Measurements from ENCODE around the gene ACCS.

Gene ACCS

DNA sequence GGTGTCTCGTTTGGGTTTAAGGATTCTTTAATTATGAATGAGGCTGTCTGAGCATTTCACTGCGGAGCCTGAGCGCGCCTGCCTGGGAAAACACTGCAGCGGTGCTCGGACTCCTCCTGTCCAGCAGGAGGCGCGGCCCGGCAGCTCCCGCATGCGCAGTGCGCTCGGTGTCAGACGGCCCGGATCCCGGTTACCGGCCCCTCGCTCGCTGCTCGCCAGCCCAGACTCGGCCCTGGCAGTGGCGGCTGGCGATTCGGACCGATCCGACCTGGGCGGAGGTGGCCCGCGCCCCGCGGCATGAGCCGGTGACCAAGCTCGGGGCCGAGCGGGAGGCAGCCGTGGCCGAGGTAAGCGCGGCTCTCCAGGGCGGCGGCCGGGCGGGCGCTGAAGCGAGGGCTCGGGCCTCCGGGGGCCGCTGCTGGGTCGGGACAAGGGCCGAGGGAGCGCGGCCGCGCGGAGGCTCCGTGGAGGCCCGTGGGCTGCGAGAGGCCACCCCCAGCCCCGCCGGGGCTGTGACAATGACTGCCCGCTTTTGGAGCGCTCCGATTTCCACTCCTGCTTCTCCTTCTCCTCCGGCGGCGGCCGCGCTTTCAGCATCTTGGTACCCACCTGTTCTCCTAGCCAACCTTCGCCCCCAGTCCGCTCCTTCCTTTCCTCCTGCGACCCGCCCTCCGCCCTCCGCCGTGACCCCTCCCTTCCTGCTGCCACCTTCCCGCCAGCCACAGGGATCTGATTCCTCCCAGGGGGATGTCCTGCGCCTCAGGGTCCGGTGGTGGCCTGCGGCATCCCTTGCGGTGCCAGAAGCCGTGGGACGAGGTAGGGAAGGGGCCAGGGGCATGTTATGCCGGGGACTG is 29.7 kb downstream of the ACCS start, which contains the start of gene EXT2:
Gene EXT2 (plus strand): TSS at position 173 of the 854 bp plus-strand sequence. CDS start 12,035 bp downstream, outside the sequence.
- peaks cover 28% of the 10 kb centered on the region for H3K4me1 Mint-ChIP-seq
- peaks cover 3% of the 10 kb centered on the region for H3K36me3 Mint-ChIP-seq
- H3K27me3 Mint-ChIP-seq, result no peaks in the 10 kb centered on the region
- no peaks in the 10 kb centered on the region for H3K9me3 Mint-ChIP-seq
- H3K4me3 Mint-ChIP-seq, result peak within 1 kb of the TSS; percentile 87
- no peak within 1 kb of the TSS for H3K27ac Mint-ChIP-seq

DNA sequence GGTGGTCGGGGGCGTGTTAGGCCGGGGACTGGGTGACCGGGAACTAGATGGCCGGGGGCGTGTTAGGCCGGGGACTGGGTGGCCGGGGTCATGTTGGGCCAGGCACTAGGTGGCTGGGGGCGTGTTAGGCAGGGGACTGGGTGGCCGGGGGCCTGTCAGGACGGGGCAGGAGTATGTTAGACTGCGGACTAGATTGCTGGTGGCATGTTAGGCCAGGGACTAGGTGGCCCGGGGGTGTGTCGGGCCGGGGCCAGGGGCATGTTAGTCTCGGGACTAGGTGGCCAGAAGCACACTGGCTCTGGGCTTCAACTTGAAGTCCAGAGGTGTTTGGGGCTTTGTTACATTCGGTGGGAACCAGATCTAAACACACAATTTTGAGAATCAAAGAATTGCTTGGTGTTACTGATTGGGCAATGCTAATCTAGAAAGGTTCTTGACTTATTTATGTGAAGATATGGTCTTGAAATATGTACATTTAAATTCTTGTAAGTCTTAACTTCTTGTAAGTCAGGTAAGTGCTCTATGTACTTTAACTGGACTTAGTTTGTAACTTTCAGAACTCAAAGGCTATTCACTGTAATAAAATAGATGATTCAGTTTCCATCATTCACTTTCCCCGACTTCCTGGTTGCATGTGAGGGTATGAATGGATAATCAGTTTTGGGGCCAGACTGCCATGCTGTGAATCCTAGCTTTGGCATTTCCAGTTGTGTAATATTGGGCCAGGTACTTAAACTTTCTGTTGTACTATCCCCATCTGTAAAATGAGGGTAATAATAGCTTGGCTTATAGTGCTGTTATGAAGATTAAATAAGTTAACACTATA is 30.5 kb downstream of the ACCS start:
- no peaks in the 10 kb centered on the region for H3K27me3 Mint-ChIP-seq
- no peaks in the 10 kb centered on the region for H3K9me3 Mint-ChIP-seq
- H3K4me3 Mint-ChIP-seq, result peak overlapping the region; percentile 87
- H3K27ac Mint-ChIP-seq, result no peak overlapping the region
- H3K4me1 Mint-ChIP-seq, result peaks cover 32% of the 10 kb centered on the region
- H3K36me3 Mint-ChIP-seq, result peaks cover 3% of the 10 kb centered on the region

DNA sequence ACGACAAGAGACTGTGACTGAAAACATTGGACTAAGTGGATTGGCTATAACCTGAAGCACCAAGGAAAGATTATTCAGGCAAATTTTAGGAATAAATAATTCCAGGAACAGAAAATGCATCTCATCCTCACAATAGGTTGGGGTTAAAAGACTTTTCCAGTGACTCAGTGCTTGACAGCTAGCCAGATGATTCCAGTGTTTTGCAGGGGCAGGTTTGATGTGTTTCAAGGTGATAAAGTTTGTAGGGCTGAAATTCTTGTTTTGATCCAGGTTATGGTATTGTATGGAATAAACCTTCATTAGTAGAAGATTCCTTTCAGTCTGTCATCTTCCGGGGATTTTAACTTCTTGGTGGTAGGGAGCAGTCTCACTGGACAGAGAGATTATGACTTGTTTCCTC is 31.8 kb downstream of the ACCS start:
- Mint-ChIP-seq H3K4me3 (no peak overlapping the region), H3K27ac (no peak overlapping the region), H3K27me3 (no peaks in the 10 kb centered on the region), H3K4me1 (peaks cover 45% of the 10 kb centered on the region), H3K36me3 (peaks cover 3% of the 10 kb centered on the region), H3K9me3 (no peaks in the 10 kb centered on the region)

DNA sequence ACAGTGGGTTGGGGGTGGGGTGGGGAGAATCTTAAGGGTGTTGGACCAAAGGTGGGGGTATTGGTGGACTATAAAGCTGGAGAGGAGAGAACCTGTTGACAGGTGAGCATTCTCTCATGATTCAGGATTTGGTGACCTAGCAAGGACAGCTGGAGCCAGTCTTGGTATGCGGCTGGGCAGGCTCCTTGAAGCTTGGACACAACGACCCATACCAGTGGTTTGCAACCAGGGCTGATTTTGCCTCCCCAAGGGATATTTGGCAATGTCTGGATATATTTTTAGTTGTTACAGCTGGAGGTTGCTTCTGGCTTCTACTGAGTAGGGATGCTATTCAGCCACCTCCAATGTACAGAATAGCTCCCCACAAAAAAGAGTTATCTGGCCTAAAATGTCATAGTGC is 35.0 kb downstream of the ACCS start:
- Mint-ChIP-seq H3K4me3 (no peak overlapping the region), H3K9me3 (no peaks in the 10 kb centered on the region), H3K27ac (no peak overlapping the region), H3K27me3 (no peaks in the 10 kb centered on the region), H3K4me1 (peaks cover 52% of the 10 kb centered on the region), H3K36me3 (peaks cover 6% of the 10 kb centered on the region)

DNA sequence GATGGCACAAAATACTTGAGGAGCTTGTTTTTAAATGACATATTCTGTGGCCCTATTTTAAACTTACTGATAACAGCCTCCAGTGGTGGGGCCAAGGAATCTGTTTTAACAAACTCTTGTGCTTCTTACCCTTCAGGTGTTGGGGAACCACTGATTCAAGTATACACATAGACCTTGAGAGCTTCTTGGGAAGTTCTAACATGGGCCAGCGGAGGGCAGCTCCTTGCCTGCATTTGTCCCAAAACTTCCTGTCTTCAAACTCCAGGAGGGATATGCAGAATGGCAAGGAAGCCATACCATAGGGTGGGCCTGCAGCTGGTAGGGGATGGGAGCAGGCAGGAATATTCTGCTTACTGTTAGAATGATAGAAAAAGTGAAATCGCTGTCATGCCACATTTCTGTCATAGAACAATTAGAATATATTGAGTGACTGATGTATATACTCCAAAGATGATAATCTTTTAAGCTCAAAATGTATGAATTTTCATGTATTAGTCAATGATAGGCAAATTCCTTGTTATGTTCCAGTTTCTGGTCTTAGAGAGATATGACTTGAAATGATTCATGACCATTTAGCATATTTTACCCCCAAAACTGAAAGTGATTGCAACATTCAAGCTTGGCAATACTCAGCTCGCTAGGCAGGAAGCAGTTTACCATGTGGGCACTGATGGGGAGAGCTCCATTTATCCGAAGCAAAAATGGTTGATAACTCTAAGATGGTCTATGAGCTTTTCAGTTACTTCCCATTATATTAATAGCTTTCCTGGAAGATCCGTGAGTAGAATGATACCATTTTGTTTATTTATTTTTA is 38.6 kb downstream of the ACCS start:
- H3K4me3 Mint-ChIP-seq, result no peak overlapping the region
- peak overlapping the region; percentile 81 for H3K27ac Mint-ChIP-seq

DNA sequence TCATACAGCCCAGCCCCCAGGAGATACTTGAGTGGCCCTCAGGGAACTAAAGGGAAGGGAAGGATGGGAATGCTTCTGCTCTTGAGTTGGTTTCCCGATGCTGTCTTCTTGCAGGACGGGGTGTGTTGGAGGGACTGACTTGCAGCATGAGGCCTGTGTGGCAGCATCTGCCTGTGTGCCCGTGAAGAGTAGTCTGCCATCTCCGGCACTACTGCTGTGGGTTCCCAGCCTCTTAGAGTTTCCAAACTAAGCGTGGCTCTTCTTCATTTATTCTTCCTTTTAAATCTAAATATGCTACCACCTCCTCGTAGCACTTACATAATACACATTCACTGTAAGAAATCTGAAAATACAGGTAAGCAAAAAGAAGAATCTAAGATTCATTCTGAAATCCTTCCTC is 42.2 kb downstream of the ACCS start:
- H3K27me3 Mint-ChIP-seq, result no peaks in the 10 kb centered on the region
- peaks cover 7% of the 10 kb centered on the region for H3K36me3 Mint-ChIP-seq
- no peak overlapping the region for H3K27ac Mint-ChIP-seq
- peaks cover 24% of the 10 kb centered on the region for H3K4me1 Mint-ChIP-seq
- no peaks in the 10 kb centered on the region for H3K9me3 Mint-ChIP-seq
- no peak overlapping the region for H3K4me3 Mint-ChIP-seq

More for the DNA sequence above, 38.6 kb downstream of the ACCS start:
- no peaks in the 10 kb centered on the region for H3K27me3 Mint-ChIP-seq
- peaks cover 37% of the 10 kb centered on the region for H3K4me1 Mint-ChIP-seq
- H3K9me3 Mint-ChIP-seq, result no peaks in the 10 kb centered on the region
- peaks cover 7% of the 10 kb centered on the region for H3K36me3 Mint-ChIP-seq

DNA sequence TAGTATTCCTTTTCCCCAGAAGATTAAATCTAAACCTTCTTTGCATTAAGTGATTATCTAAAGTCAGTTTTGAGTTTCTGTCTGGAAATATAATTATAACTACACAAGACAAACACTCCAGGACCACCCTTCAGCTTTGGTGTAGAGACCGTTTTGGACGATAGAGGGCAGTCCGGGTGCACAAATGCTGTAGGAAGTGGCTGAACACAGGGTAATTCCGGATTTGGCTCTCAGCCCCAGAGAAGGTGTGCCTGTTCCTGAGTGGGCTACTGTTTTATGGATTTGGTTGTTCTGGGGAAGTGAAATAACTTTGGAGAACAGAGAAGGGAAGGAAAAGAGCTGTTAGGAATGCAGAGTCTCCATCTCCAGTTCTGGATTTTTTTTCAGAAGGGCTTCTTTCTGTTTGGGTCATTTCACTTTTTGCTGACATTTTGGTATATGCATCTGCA is 44.2 kb downstream of the ACCS start:
- H3K36me3 Mint-ChIP-seq, result peaks cover 12% of the 10 kb centered on the region
- no peaks in the 10 kb centered on the region for H3K9me3 Mint-ChIP-seq
- H3K27me3 Mint-ChIP-seq, result no peaks in the 10 kb centered on the region
- no peak overlapping the region for H3K4me3 Mint-ChIP-seq
- H3K27ac Mint-ChIP-seq, result peak overlapping the region; percentile 56
- H3K4me1 Mint-ChIP-seq, result peaks cover 8% of the 10 kb centered on the region

DNA sequence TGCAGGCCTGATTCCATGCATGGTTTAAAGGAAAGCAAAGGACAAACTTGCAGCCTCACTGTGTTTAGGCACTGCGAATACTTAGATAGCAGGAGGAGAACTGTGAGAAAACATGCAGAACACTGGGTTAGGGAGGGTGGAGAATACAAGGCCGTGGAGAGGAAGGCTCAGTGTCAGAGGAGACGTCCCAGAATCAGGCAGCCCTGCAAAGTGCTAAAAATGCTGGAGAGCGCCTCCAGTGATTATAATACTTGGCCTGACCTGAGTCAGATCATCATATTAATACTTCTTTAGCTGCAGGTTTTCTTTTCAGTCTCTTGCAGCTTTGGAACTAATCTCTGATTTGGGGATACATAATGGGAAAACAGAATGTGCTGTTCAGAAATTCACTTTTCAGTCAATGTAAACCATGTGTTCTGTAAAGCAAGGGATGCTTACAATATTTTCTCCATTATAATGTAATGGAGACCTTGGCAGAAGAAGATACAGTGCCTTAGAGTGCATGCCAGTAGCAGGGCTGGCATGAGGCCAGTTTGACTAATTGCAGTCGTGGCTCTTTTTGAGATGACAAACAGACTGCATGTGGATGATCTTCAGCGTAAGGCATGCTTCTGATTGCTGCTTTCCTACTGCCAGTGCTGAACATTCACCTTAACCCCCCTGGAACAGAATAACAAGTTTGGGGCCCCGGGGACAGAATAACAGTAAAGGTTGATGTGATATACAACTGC is 46.2 kb downstream of the ACCS start:
- Mint-ChIP-seq H3K27me3 (no peaks in the 10 kb centered on the region), H3K36me3 (peaks cover 22% of the 10 kb centered on the region), H3K4me1 (peaks cover 8% of the 10 kb centered on the region), H3K9me3 (no peaks in the 10 kb centered on the region), H3K27ac (no peak overlapping the region), H3K4me3 (no peak overlapping the region)

DNA sequence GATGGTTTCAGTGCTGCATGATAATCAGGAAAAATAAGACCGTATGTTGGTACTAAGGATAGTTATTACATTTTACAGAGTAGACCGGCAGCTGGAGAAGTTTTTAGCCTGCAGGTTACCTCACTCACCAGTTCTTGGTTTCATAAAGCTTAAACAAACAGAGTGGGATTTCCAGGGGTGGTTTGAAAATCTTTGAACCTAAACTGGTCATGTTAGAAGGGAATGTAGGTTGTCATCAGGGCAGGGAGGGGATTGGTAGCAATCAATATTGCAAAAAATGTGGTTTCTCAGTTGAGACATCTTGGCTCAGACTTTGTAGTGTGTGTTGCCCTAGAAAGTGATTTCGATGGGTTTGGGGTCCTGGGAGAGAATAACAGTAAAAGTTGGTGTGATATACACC is 46.9 kb downstream of the ACCS start:
- no peaks in the 10 kb centered on the region for H3K9me3 Mint-ChIP-seq
- no peak overlapping the region for H3K4me3 Mint-ChIP-seq
- peaks cover 25% of the 10 kb centered on the region for H3K36me3 Mint-ChIP-seq
- H3K27me3 Mint-ChIP-seq, result no peaks in the 10 kb centered on the region
- H3K4me1 Mint-ChIP-seq, result peaks cover 8% of the 10 kb centered on the region
- H3K27ac Mint-ChIP-seq, result no peak overlapping the region

DNA sequence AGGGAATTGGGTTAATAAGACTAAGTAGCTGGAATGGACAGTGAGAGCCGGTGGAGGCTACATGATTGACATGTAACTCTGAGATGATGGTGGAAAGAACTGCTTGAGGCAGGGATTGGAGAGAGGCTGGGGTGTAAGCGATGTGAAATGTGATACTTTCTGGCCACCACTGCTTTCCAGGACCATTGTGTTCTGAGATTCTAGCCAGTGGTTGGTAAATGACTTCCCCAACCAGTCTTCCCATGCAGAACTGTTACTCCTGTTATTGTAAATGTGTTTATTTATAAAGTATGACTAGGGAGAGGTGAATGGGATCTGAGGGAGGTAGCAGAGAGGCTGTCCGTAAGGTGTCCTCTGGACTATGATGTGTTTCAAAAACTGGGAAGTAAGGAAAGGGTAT is 47.5 kb downstream of the ACCS start:
- H3K4me1 Mint-ChIP-seq, result peaks cover 8% of the 10 kb centered on the region

DNA sequence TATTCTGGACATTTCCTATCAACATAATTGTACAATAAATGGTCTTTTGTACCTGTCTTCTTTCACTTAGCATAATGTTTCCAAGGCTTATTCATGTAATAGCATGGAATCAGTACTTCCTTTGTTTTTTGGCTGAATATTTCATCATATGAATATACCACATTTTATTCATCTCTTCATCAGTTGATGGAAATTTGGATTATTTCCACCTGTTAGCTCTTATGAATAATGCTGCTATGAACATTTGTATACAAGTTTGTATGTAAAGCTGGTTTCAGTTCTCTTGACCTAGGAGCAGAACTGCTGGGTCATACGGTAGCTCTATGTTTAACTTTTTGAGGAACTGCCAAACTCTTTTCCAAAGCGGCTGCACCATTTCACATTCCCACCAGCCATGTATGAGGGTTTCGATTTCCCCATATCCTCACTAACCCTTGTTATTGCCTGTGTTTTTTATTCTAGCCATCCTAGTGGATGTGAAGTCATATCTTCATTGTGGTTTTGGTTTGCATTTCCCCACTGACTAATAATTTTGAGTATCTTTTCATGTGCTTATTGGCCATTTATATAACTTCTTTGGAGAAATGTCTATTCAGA is 50.3 kb downstream of the ACCS start:
- Mint-ChIP-seq H3K4me3 (no peak overlapping the region), H3K4me1 (no peaks in the 10 kb centered on the region)

More for the DNA sequence above, 47.5 kb downstream of the ACCS start:
- no peak overlapping the region for H3K27ac Mint-ChIP-seq
- H3K4me3 Mint-ChIP-seq, result no peak overlapping the region
- H3K36me3 Mint-ChIP-seq, result peaks cover 27% of the 10 kb centered on the region
- H3K9me3 Mint-ChIP-seq, result no peaks in the 10 kb centered on the region
- H3K27me3 Mint-ChIP-seq, result no peaks in the 10 kb centered on the region

DNA sequence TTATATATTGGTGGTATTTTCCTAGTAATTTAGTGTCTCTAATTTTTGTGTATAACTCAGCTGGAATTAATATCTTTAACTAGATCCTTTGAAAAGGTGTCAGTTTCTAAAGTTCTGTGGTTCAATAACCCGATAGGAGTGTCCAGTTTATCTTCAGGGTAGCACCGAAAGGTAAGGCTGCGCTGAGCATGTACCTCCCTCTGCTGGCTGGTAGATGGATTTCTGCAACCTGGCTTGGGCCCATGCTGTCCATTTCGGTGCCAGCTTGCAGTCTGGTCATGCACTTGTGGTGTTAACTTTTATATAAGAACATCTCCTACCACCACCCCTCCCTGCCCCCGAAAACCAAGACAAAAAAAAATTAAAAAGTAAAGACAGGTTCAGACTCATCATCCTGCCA is 54.1 kb downstream of the ACCS start:
- Mint-ChIP-seq H3K9me3 (no peaks in the 10 kb centered on the region), H3K36me3 (peaks cover 27% of the 10 kb centered on the region), H3K4me3 (no peak overlapping the region), H3K27me3 (no peaks in the 10 kb centered on the region), H3K27ac (no peak overlapping the region), H3K4me1 (no peaks in the 10 kb centered on the region)

More for the DNA sequence above, 50.3 kb downstream of the ACCS start:
- Mint-ChIP-seq H3K36me3 (peaks cover 31% of the 10 kb centered on the region), H3K27ac (no peak overlapping the region), H3K27me3 (no peaks in the 10 kb centered on the region), H3K9me3 (no peaks in the 10 kb centered on the region)

DNA sequence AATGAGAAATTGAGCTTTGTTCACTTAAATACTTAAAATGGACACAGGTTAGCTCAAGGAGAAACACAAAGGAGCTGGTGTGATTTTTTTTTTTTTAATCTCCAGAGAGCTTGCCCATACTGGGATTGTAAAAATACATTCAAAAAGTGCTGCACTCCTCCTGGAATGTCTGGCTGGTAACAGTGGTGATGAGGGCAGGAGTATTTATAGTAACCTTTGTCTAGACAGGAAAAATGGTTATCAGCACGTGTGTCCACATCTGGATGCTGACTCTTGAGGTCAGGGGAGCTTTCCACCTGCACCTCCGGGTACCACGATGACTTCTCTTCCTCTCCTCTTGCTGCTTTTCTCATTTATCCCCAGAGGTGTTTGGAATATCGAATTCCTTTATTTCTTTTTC is 59.5 kb downstream of the ACCS start:
- no peak overlapping the region for H3K4me3 Mint-ChIP-seq
- no peaks in the 10 kb centered on the region for H3K9me3 Mint-ChIP-seq
- H3K27me3 Mint-ChIP-seq, result no peaks in the 10 kb centered on the region
- no peak overlapping the region for H3K27ac Mint-ChIP-seq
- H3K36me3 Mint-ChIP-seq, result peaks cover 29% of the 10 kb centered on the region
- no peaks in the 10 kb centered on the region for H3K4me1 Mint-ChIP-seq

DNA sequence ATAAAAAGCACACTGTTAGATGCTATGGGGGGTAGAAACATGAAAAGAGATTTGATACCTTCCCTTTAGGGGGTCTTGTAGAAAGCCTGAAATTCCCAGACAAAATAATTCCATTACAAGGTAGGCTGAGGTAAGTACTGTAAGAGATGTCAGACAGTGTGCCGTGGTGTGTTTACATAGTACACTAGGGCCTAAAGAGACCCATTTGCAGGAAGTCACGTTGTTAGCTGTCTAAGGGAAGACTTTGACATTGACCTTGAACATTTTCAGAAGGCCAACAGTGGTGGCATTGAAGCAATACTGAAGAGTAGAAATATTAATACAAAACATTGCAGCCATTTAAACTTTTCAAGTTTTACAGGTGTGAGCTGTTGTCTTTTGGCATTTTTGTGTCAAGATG is 60.2 kb downstream of the ACCS start:
- H3K4me3 Mint-ChIP-seq, result no peak overlapping the region
- H3K4me1 Mint-ChIP-seq, result no peaks in the 10 kb centered on the region
- no peaks in the 10 kb centered on the region for H3K9me3 Mint-ChIP-seq
- H3K27me3 Mint-ChIP-seq, result no peaks in the 10 kb centered on the region
- H3K27ac Mint-ChIP-seq, result no peak overlapping the region
- peaks cover 29% of the 10 kb centered on the region for H3K36me3 Mint-ChIP-seq
